HUES64 (cell line): ENCODE measurements around the gene PMS2.
"Not testable (repeated sequence)": the region's sequence is repeated elsewhere in the genome, so short reads cannot be mapped to it uniquely, and the experiment has no call there.

Source experiments
- H3K27ac ChIP-seq: 2 replicates; pipeline ENCODE4 v1.7.0; 2013; ENCODE audit warnings: low read depth, low read length, inconsistent platforms
- H3K27me3 ChIP-seq: 2 replicates; pipeline ENCODE4 v1.6.1; 2013; ENCODE audit warnings: mild to moderate bottlenecking, low read length; ENCODE audit not compliant: insufficient read depth
- H3K36me3 ChIP-seq: 2 replicates; pipeline ENCODE4 v1.6.1; 2013; ENCODE audit warnings: mild to moderate bottlenecking, low read length; ENCODE audit not compliant: insufficient read depth
- H3K4me1 ChIP-seq: 2 replicates; pipeline ENCODE4 v1.6.1; 2013; ENCODE audit warnings: mild to moderate bottlenecking, low read length, moderate library complexity; ENCODE audit not compliant: insufficient read depth
- H3K4me3 ChIP-seq: 2 replicates; pipeline ENCODE4 v1.5.1; 2013; ENCODE audit warnings: mild to moderate bottlenecking, low read length, moderate library complexity
- H3K9ac ChIP-seq: 2 replicates; pipeline ENCODE4 v1.6.1; 2013; ENCODE audit warnings: mild to moderate bottlenecking, low read depth, low read length
- H3K9me3 ChIP-seq: 2 replicates; pipeline ENCODE4 v1.6.1; 2013; ENCODE audit warnings: low read depth, low read length; ENCODE audit not compliant: insufficient read depth
- WGBS: fragments of 150-250, 120-280 bp; methylation state at CpG from one replicate; pipeline ENCODE4 v1.1.7; 2013; ENCODE audit warnings: missing lambda C conversion rate; 5-methylcytosine and 5-hydroxymethylcytosine counted together

PMS2 gene

GRCh38 chr7:6012355-6013104, 3.7 kb upstream of the PMS2 start:
- Histone ChIP-seq H3K36me3 (peaks cover 61% of the 10 kb centered on the region), H3K9ac (no peak overlapping the region), H3K4me1 (no peaks in the 10 kb centered on the region), H3K4me3 (no peak overlapping the region), H3K9me3 (no peaks in the 10 kb centered on the region), H3K27ac (no peak overlapping the region), H3K27me3 (no peaks in the 10 kb centered on the region)
- 94% methylated on average over 14 of the region's 14 CpGs for WGBS

GRCh38 chr7:6011541-6011940, 2.7 kb upstream of the PMS2 start:
- WGBS = 95% methylated on average over 2 of the region's 2 CpGs
- Histone ChIP-seq H3K4me1 (no peaks in the 10 kb centered on the region), H3K4me3 (no peak overlapping the region), H3K9me3 (no peaks in the 10 kb centered on the region), H3K27me3 (no peaks in the 10 kb centered on the region), H3K27ac (no peak overlapping the region), H3K9ac (no peak overlapping the region), H3K36me3 (peaks cover 51% of the 10 kb centered on the region)

GRCh38 chr7:6010370-6010769, 1.5 kb upstream of the PMS2 start:
- not testable (repeated sequence) for H3K27me3 ChIP-seq, H3K9me3 ChIP-seq, H3K4me1 ChIP-seq, H3K27ac ChIP-seq
- Histone ChIP-seq H3K4me3 (peak overlapping the region; percentile 85), H3K9ac (peak overlapping the region; percentile 98; the same call in 1 of the 2 replicates), H3K36me3 (peaks cover 40% of the 10 kb centered on the region)
- WGBS = 95% methylated on average over 8 of the region's 8 CpGs

DNA sequence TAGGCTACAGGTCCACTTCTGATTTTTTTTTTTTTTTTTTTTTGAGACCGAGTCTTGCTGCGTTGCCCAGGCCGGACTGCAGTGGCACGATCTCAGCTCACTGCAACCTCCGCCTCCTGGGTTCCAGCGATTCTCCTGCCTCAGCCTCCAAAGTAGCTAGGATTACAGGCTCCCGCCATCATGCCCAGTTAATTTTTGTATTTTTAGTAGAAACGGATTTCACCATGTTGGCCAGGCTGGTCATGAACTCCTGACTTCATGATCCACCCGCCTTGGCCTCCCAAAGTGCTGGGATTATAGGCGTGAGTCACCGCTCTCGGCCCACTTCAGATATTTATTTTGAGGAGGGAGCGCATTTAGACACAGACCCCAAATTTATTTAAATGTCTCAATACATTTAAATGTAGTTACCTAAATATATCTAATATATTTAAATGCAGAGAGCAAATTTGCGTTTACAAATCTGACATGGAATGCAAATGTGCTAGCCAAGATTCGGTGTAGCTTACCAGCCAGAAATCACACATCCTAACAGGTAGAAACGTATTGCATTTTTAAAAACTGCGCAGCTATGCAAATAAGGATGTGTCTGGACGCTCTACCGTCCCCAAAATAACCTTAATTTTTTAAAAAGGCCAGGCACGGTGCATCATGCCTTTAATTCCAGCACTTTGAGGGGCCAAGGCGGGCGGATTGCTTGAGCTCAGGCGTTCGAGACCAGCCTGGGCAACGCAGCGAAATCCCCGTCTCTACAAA, 836 bp downstream of the PMS2 start:
- H3K9me3 ChIP-seq, H3K27ac ChIP-seq, H3K4me1 ChIP-seq, H3K27me3 ChIP-seq: not testable (repeated sequence)
- WGBS = 61% methylated on average over 23 of the region's 27 CpGs
- H3K9ac ChIP-seq = peak overlapping the region; percentile 93
- peaks cover 39% of the 10 kb centered on the region for H3K36me3 ChIP-seq
- H3K4me3 ChIP-seq = peak overlapping the region; percentile 85

DNA sequence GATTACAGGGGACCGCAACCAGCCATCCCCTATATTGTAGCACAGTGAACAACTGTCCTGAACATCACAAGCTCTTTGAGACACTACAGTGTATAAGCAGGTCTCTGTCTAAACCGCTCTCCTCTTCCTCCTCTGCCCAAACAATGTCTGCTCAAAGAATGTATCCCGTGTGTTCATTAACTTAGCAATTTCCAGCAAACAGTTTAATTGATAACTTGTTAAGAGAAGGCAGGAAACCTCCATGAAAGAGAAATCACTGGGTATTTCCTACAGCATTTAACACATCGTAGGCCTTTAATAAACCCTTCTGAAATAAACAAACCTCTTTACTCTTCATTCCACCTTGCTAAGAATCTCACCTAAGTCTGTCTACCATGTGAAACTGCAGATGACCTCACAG, 1.5 kb downstream of the PMS2 start:
- Histone ChIP-seq H3K27ac (no peak overlapping the region), H3K4me1 (no peaks in the 10 kb centered on the region), H3K9me3 (no peaks in the 10 kb centered on the region), H3K27me3 (no peaks in the 10 kb centered on the region), H3K9ac (no peak overlapping the region), H3K4me3 (no peak overlapping the region), H3K36me3 (peaks cover 38% of the 10 kb centered on the region)
- 83% methylated on average over 4 of the region's 4 CpGs for WGBS

DNA sequence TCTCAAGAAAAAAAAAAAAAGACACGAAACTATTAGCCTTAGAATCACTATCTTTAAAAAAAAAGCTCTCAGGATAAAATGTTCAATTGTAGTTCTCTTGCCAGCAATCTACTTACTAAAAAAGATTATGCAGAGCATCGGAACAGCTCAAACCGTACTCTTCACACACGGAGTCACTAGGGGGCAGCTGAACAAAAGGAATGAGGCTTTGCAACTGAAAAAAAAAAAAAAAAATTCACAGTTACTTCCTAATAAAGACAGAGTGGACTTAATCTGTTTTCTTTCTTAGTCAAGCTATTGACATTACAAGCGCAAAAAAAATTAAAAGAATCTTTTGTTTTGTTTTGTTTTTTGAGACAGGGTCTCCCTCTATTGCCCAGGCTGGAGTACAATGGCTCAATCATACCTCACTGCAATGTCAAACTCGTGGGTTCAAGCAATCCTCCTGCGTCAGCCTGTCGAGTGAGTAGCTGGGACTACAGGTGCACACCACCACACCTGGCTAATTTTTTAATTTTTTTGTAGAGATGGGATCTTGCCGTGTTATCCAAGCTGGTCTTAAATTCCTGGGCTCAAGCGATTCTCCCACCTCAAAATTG, 11.5 kb downstream of the PMS2 start:
- peaks cover 72% of the 10 kb centered on the region for H3K36me3 ChIP-seq
- no peaks in the 10 kb centered on the region for H3K9me3 ChIP-seq
- 80% methylated on average over 9 of the region's 10 CpGs for WGBS
- H3K27me3 ChIP-seq = no peaks in the 10 kb centered on the region
- H3K4me1 ChIP-seq = no peaks in the 10 kb centered on the region
- no peak overlapping the region for H3K4me3 ChIP-seq
- no peak overlapping the region for H3K9ac ChIP-seq
- no peak overlapping the region for H3K27ac ChIP-seq

GRCh38 chr7:5987061-5987460, 21.8 kb downstream of the PMS2 start:
- H3K9me3 ChIP-seq, H3K4me3 ChIP-seq, H3K9ac ChIP-seq, H3K27me3 ChIP-seq, H3K4me1 ChIP-seq, H3K27ac ChIP-seq: not testable (repeated sequence)
- peaks cover 47% of the 10 kb centered on the region for H3K36me3 ChIP-seq
- 94% methylated on average over 15 of the region's 15 CpGs for WGBS

DNA sequence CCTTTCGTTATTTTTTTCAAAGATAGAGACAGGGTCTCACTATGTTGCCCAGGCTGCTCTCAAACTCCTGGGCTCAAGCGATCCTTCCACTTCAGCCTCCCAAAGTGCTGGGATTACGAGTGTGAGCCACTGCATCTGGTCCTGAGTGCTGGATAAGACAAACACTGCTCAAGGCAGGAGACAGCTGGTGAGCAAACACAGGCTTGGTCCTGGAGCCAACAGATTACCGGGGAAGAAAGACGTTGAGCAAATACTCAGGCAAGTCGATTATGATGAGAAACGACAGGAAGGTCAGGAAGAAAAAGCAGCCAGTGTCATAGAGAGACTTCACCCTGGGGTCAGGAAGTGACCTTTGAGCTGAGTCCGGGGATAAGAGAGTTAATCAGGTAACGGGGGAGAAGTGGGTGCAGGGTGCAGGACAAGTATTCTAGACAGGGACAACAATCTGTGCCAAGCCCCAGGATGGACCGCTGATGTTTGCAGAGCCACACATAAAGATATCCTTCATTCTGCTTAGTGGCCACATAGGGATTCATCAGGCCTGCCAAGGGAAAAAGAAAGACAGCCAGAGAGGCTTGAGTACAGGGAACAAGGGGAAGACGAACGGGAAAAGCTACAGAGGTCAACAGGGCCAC, 29.1 kb downstream of the PMS2 start:
- WGBS = no CpG with 5 or more reads among the region's 12 CpGs

DNA sequence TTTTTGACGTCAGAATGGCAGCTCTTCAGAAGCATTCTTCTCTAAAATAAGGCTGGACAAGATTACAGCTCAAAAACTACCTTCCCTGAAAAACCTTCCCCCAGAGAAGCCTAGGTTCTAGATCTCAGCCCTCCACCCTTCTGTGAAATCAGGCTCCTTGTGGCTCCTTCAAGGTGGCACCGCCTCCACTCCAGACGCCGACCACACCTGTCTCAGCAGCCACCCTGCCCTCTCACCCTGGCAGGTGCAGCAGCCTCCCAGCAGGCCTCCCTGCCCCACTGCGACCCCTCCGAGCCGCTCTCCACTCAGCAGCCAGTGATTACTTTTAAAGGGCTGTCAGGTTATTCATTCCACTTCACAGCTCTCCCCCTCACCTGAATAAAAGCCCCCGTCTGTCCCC, 35.3 kb downstream of the PMS2 start:
- not testable (repeated sequence) for H3K9me3 ChIP-seq, H3K9ac ChIP-seq, H3K27me3 ChIP-seq, H3K4me1 ChIP-seq, H3K27ac ChIP-seq, H3K36me3 ChIP-seq, H3K4me3 ChIP-seq
- WGBS = no CpG with 5 or more reads among the region's 8 CpGs

More for the DNA sequence above, 29.1 kb downstream of the PMS2 start:
- H3K27ac ChIP-seq, H3K36me3 ChIP-seq, H3K27me3 ChIP-seq, H3K4me3 ChIP-seq, H3K9ac ChIP-seq, H3K4me1 ChIP-seq, H3K9me3 ChIP-seq: not testable (repeated sequence)

GRCh38 chr7:5970347-5970911, 38.4 kb downstream of the PMS2 start, which contains the start of gene RSPH10B:
Gene RSPH10B (minus strand): TSS chr7:5970689. CDS start chr7:5967116, 3,573 bp downstream.
- not testable (repeated sequence) for H3K9ac ChIP-seq, H3K4me1 ChIP-seq, H3K27me3 ChIP-seq, H3K36me3 ChIP-seq, H3K27ac ChIP-seq, H3K9me3 ChIP-seq
- 0% methylated on average over 3 of the region's 43 CpGs for WGBS
- peak within 1 kb of the TSS; percentile 36; the same call in 1 of the 2 replicates for H3K4me3 ChIP-seq

GRCh38 chr7:5963810-5964209, 45.0 kb downstream of the PMS2 start:
- not testable (repeated sequence) for H3K36me3 ChIP-seq, H3K27ac ChIP-seq, H3K4me3 ChIP-seq, H3K4me1 ChIP-seq, H3K27me3 ChIP-seq, H3K9ac ChIP-seq, H3K9me3 ChIP-seq
- WGBS = 100% methylated on average over 1 of the region's 7 CpGs
